HEK293 (cell line): ENCODE measurements around the gene AGXT2.

ENCODE experiments used
- CTCF ChIP-seq: fragments of 450-650 bp; formaldehyde crosslinking; IDR thresholded peaks from 2 replicates; pipeline ENCODE4 v1.5.1; 2016; ENCODE audit warnings: missing biosample characterization, missing genetic modification characterization
- KLF1 ChIP-seq: fragments of 450-650 bp; formaldehyde crosslinking; IDR thresholded peaks from 2 replicates; pipeline ENCODE4 v1.5.1; 2016; ENCODE audit warnings: missing biosample characterization, missing genetic modification characterization
- MEIS1 ChIP-seq: sonication (generic); formaldehyde crosslinking; IDR thresholded peaks from 2 replicates; pipeline ENCODE4 v1.8.1; 2022; ENCODE audit warnings: missing genetic modification reagents, mild to moderate bottlenecking, borderline replicate concordance
- PRDM1 ChIP-seq: fragments of 450-650 bp; formaldehyde crosslinking; IDR thresholded peaks from 2 replicates; pipeline ENCODE4; 2016; ENCODE audit warnings: missing biosample characterization, missing genetic modification characterization
- REST ChIP-seq: fragments of 450-650 bp; formaldehyde crosslinking; IDR thresholded peaks from 2 replicates; pipeline ENCODE4 v1.5.1; 2016; ENCODE audit warnings: missing biosample characterization, missing genetic modification characterization
- SP2 ChIP-seq: fragments of 450-650 bp; formaldehyde crosslinking; IDR thresholded peaks from 2 replicates; pipeline ENCODE4 v1.5.1; 2016; ENCODE audit warnings: missing biosample characterization, missing genetic modification characterization
- TRIM28 ChIP-seq: IDR thresholded peaks from 2 replicates; pipeline ENCODE4 v1.6.1; 2011; ENCODE audit warnings: low read length, control low read depth, borderline replicate concordance
- ZNF174 ChIP-seq: fragments of 450-650 bp; formaldehyde crosslinking; IDR thresholded peaks from 2 replicates; pipeline ENCODE4 v1.5.0; 2017; ENCODE audit warnings: missing biosample characterization, mild to moderate bottlenecking, missing genetic modification characterization
- ZNF530 ChIP-seq: fragments of 450-650 bp; formaldehyde crosslinking; IDR thresholded peaks from 2 replicates; pipeline ENCODE4 v1.5.1; 2016; ENCODE audit warnings: low read depth, missing biosample characterization, missing genetic modification characterization
- ZNF792 ChIP-seq: fragments of 450-650 bp; formaldehyde crosslinking; IDR thresholded peaks from 2 replicates; pipeline ENCODE4 v1.5.1; 2016; ENCODE audit warnings: missing biosample characterization, missing genetic modification characterization
- TF ChIP-seq, protein P1 (sequence below): fragments of 450-650 bp; formaldehyde crosslinking; IDR thresholded peaks from 2 replicates; pipeline ENCODE4 v1.5.1; 2016; ENCODE audit warnings: missing biosample characterization, missing genetic modification characterization
- TF ChIP-seq, protein P2 (sequence below): fragments of 450-650 bp; formaldehyde crosslinking; IDR thresholded peaks from 2 replicates; pipeline ENCODE4 v1.5.1; 2016; ENCODE audit warnings: missing biosample characterization, missing genetic modification characterization, low read depth

- TF ChIP-seq ZNF174 (tag by site-specific recombination) (no peak), REST (tag by site-specific recombination) (no peak), CTCF (tag by site-specific recombination) (no peak), KLF1 (tag by site-specific recombination) (no peak), ZNF530 (tag by site-specific recombination) (no peak), ZNF792 (tag by site-specific recombination) (no peak), TRIM28 (no peak), PRDM1 (no peak), MEIS1 (CRISPR knock-in tag) (no peak), SP2 (tag by site-specific recombination) (no peak)
- TF ChIP-seq, protein P1, sequence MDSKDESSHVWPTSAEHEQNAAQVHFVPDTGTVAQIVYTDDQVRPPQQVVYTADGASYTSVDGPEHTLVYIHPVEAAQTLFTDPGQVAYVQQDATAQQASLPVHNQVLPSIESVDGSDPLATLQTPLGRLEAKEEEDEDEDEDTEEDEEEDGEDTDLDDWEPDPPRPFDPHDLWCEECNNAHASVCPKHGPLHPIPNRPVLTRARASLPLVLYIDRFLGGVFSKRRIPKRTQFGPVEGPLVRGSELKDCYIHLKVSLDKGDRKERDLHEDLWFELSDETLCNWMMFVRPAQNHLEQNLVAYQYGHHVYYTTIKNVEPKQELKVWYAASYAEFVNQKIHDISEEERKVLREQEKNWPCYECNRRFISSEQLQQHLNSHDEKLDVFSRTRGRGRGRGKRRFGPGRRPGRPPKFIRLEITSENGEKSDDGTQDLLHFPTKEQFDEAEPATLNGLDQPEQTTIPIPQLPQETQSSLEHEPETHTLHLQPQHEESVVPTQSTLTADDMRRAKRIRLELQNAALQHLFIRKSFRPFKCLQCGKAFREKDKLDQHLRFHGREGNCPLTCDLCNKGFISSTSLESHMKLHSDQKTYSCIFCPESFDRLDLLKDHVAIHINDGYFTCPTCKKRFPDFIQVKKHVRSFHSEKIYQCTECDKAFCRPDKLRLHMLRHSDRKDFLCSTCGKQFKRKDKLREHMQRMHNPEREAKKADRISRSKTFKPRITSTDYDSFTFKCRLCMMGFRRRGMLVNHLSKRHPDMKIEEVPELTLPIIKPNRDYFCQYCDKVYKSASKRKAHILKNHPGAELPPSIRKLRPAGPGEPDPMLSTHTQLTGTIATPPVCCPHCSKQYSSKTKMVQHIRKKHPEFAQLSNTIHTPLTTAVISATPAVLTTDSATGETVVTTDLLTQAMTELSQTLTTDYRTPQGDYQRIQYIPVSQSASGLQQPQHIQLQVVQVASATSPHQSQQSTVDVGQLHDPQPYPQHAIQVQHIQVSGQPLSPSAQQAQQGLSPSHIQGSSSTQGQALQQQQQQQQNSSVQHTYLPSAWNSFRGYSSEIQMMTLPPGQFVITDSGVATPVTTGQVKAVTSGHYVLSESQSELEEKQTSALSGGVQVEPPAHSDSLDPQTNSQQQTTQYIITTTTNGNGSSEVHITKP, result no peak
- TF ChIP-seq, protein P2, sequence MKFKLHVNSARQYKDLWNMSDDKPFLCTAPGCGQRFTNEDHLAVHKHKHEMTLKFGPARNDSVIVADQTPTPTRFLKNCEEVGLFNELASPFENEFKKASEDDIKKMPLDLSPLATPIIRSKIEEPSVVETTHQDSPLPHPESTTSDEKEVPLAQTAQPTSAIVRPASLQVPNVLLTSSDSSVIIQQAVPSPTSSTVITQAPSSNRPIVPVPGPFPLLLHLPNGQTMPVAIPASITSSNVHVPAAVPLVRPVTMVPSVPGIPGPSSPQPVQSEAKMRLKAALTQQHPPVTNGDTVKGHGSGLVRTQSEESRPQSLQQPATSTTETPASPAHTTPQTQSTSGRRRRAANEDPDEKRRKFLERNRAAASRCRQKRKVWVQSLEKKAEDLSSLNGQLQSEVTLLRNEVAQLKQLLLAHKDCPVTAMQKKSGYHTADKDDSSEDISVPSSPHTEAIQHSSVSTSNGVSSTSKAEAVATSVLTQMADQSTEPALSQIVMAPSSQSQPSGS (tag by site-specific recombination), result no peak
Observed at GRCh38 chr5:35047785-35048404, at the start of gene AGXT2.
